ENCODE measurements around the gene SCIN. TPM values are rescaled to one million over a fixed set of nuclear protein-coding genes. Genes with fewer than 3 reads are reported as not detected.

SCIN gene
- total RNA-seq, 1 experiment from 2014 or later, result 5.6 TPM

DNA sequence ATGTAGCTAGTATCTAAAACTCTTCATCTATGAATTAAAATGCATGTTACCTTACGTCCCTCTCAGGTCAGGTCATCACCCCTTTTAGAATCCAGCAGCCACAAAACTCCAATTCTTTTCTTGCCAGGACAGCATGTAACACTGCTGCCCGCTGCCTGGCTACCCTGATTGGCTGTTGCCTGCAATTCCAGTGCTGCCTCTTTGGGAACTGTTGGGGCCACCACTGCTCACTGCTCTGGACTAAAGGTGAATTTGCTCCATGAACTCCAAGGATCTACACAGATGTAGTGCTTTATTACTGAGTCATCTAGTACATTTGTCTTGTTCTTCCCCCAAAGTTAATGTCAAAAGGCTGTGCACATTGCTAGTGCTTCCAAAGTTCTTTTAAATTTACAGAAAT, 40.4 kb downstream of the SCIN start:
- Histone ChIP-seq H3K4me1 (ENCODE audit: control insufficient read depth, insufficient read depth, low read length) (no peaks in the 10 kb centered on the region), H3K4me3 (ENCODE audit: low read depth in 2 of 2, low read length in 2 of 2) (no peak overlapping the region), H3K27me3 (ENCODE audit: control insufficient read depth, insufficient read depth, low read length) (peaks cover 2% of the 10 kb centered on the region; the same call in 1 of the 2 replicates), H3K27ac (ENCODE audit: low read length) (no peak overlapping the region), H3K9me3 (ENCODE audit: control insufficient read depth, insufficient read depth, low read depth, low read length) (no peaks in the 10 kb centered on the region), H3K36me3 (ENCODE audit: control insufficient read depth, insufficient read depth, low read length) (no peaks in the 10 kb centered on the region)
- ChIA-PET CTCF (interaction anchor here (1.5 kb wide), 1 partner anchor 12 kb away, joined by 4 read pairs; no protein-coding TSS in a partner anchor), POLR2A (no interaction called here)
- no peak for ATAC-seq
- no TSS peak for BruUV-seq (replicated peaks)
- intact Hi-C loops (cut with micrococcal nuclease; ENCODE audit: unreplicated experiment) (no loop called here), in situ Hi-C loops (cut with HindIII; ENCODE audit: low pct_unique_long_range_greater_than_20kb, low sequenced_read_pairs) (no loop called here)
- TF ChIP-seq, protein P1, sequence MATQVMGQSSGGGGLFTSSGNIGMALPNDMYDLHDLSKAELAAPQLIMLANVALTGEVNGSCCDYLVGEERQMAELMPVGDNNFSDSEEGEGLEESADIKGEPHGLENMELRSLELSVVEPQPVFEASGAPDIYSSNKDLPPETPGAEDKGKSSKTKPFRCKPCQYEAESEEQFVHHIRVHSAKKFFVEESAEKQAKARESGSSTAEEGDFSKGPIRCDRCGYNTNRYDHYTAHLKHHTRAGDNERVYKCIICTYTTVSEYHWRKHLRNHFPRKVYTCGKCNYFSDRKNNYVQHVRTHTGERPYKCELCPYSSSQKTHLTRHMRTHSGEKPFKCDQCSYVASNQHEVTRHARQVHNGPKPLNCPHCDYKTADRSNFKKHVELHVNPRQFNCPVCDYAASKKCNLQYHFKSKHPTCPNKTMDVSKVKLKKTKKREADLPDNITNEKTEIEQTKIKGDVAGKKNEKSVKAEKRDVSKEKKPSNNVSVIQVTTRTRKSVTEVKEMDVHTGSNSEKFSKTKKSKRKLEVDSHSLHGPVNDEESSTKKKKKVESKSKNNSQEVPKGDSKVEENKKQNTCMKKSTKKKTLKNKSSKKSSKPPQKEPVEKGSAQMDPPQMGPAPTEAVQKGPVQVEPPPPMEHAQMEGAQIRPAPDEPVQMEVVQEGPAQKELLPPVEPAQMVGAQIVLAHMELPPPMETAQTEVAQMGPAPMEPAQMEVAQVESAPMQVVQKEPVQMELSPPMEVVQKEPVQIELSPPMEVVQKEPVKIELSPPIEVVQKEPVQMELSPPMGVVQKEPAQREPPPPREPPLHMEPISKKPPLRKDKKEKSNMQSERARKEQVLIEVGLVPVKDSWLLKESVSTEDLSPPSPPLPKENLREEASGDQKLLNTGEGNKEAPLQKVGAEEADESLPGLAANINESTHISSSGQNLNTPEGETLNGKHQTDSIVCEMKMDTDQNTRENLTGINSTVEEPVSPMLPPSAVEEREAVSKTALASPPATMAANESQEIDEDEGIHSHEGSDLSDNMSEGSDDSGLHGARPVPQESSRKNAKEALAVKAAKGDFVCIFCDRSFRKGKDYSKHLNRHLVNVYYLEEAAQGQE (IDR thresholded peaks at IDR 0.05; ENCODE audit: insufficient read depth in 1 of 2, low read depth in 2 of 2, low read length in 1 of 2), result no peak
- TF ChIP-seq, protein P2, sequence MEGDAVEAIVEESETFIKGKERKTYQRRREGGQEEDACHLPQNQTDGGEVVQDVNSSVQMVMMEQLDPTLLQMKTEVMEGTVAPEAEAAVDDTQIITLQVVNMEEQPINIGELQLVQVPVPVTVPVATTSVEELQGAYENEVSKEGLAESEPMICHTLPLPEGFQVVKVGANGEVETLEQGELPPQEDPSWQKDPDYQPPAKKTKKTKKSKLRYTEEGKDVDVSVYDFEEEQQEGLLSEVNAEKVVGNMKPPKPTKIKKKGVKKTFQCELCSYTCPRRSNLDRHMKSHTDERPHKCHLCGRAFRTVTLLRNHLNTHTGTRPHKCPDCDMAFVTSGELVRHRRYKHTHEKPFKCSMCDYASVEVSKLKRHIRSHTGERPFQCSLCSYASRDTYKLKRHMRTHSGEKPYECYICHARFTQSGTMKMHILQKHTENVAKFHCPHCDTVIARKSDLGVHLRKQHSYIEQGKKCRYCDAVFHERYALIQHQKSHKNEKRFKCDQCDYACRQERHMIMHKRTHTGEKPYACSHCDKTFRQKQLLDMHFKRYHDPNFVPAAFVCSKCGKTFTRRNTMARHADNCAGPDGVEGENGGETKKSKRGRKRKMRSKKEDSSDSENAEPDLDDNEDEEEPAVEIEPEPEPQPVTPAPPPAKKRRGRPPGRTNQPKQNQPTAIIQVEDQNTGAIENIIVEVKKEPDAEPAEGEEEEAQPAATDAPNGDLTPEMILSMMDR (IDR thresholded peaks at IDR 0.05), result no peak
- TF ChIP-seq SIN3A (IDR thresholded peaks at IDR 0.05; ENCODE audit: borderline replicate concordance, insufficient read depth, low read depth, low read length) (no peak), POLR2AphosphoS5 (IDR thresholded peaks at IDR 0.05; ENCODE audit: low read depth, low read length) (no peak), TCF7L2 (IDR thresholded peaks at IDR 0.05; ENCODE audit: low read depth, low read length) (no peak)
- no peak for DNase-seq (ENCODE audit: low read depth, low spot score)

DNA sequence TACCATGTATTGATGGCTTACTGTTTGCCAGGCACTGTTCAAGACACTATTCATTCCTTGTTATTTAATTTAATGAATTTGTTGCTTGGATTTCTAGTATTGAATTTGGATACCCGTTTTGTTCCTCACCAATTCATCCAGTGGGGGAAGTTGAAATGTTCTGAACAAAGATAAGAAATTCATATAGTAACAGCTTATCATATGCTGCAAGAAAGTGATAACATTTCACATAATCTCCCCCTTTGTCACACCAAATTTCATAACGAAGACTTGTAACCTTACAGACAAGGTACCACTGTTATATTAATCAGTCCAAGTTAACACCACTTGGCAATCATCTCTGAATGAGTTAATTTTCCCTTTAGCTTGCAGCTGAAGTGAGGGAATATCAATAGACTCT, 42.1 kb downstream of the SCIN start:
- DNase-seq (ENCODE audit: low read depth, low spot score) (no peak), ATAC-seq (no peak)
- Histone ChIP-seq H3K4me3 (ENCODE audit: low read depth in 2 of 2, low read length in 2 of 2) (no peak overlapping the region), H3K27ac (ENCODE audit: low read length) (no peak overlapping the region), H3K36me3 (ENCODE audit: control insufficient read depth, insufficient read depth, low read length) (no peaks in the 10 kb centered on the region), H3K9me3 (ENCODE audit: control insufficient read depth, insufficient read depth, low read depth, low read length) (no peaks in the 10 kb centered on the region), H3K27me3 (ENCODE audit: control insufficient read depth, insufficient read depth, low read length) (peaks cover 2% of the 10 kb centered on the region; the same call in 1 of the 2 replicates), H3K4me1 (ENCODE audit: control insufficient read depth, insufficient read depth, low read length) (no peaks in the 10 kb centered on the region)
- ChIA-PET CTCF (interaction anchor here (1.5 kb wide), 1 partner anchor 10 kb away, joined by 4 read pairs; no protein-coding TSS in a partner anchor), POLR2A (no interaction called here)
- BruUV-seq (replicated peaks), result no TSS peak
- intact Hi-C loops (cut with micrococcal nuclease; ENCODE audit: unreplicated experiment), result no loop called here
- TF ChIP-seq, protein P2 (IDR thresholded peaks at IDR 0.05), result no peak
- TF ChIP-seq TCF7L2 (IDR thresholded peaks at IDR 0.05; ENCODE audit: low read depth, low read length) (no peak), SIN3A (IDR thresholded peaks at IDR 0.05; ENCODE audit: borderline replicate concordance, insufficient read depth, low read depth, low read length) (no peak), POLR2AphosphoS5 (IDR thresholded peaks at IDR 0.05; ENCODE audit: low read depth, low read length) (no peak)
- TF ChIP-seq, protein P1 (IDR thresholded peaks at IDR 0.05; ENCODE audit: insufficient read depth in 1 of 2, low read depth in 2 of 2, low read length in 1 of 2), result no peak
- in situ Hi-C loops (cut with HindIII; ENCODE audit: low pct_unique_long_range_greater_than_20kb, low sequenced_read_pairs), result no loop called here

Data from Panc1 (cell line).